WTC11 (cell line): Measurements from ENCODE around the gene MARS1.

Experiments used
- ATF1 ChIP-seq: sonication (generic); formaldehyde crosslinking; IDR thresholded peaks from 2 replicates; pipeline ENCODE4 v1.8.1; 2023; ENCODE audit warnings: mild to moderate bottlenecking, moderate library complexity, missing genetic modification reagents
- ESRRA ChIP-seq: sonication (generic); formaldehyde crosslinking; IDR thresholded peaks from 2 replicates; pipeline ENCODE4 v1.8.1; 2022; ENCODE audit warnings: mild to moderate bottlenecking, missing genetic modification reagents, borderline replicate concordance
- GABPB1 ChIP-seq: sonication (generic); formaldehyde crosslinking; IDR thresholded peaks from 2 replicates; pipeline ENCODE4 v1.8.1; 2023; ENCODE audit warnings: mild to moderate bottlenecking, missing genetic modification reagents
- GRHL2 ChIP-seq: fragments of 250-450 bp; sonication (Bioruptor Pico); IDR thresholded peaks from 2 replicates; pipeline ENCODE4 v1.8.0; 2022; ENCODE audit warnings: mild to moderate bottlenecking, moderate library complexity; ENCODE audit not compliant: insufficient replicate concordance, severe bottlenecking
- SMAD3 ChIP-seq: sonication (generic); formaldehyde crosslinking; IDR thresholded peaks from 2 replicates; pipeline ENCODE4 v1.8.0; 2022; ENCODE audit warnings: missing genetic modification reagents, mild to moderate bottlenecking, borderline replicate concordance
- TEAD1 ChIP-seq: sonication (generic); formaldehyde crosslinking; IDR thresholded peaks from 2 replicates; pipeline ENCODE4 v1.8.0; 2022; ENCODE audit warnings: mild to moderate bottlenecking, missing genetic modification reagents
- TP53 ChIP-seq: sonication (generic); formaldehyde crosslinking; IDR thresholded peaks from 2 replicates; pipeline ENCODE4 v1.8.1; 2023; ENCODE audit warnings: mild to moderate bottlenecking, missing genetic modification reagents
- ZNF416 ChIP-seq: fragments of 250-450 bp; sonication (Bioruptor Pico); IDR thresholded peaks from 2 replicates; pipeline ENCODE4 v1.9.0; 2021; ENCODE audit warnings: mild to moderate bottlenecking, inconsistent platforms
- TF ChIP-seq, protein P1 (sequence below): sonication (generic); formaldehyde crosslinking; IDR thresholded peaks from 2 replicates; pipeline ENCODE4 v1.8.0; 2022; ENCODE audit warnings: mild to moderate bottlenecking, missing genetic modification reagents
- TF ChIP-seq, protein P2 (sequence below): fragments of 200-600 bp; IDR thresholded peaks from 2 replicates; pipeline ENCODE4 v1.8.0; 2022; ENCODE audit warnings: antibody characterized with exemption
- TF ChIP-seq, protein P3 (sequence below): sonication (generic); formaldehyde crosslinking; IDR thresholded peaks from 2 replicates; pipeline ENCODE4 v1.8.0; 2023; ENCODE audit warnings: missing genetic modification reagents
- TF ChIP-seq, protein P4 (sequence below): sonication (generic); formaldehyde crosslinking; IDR thresholded peaks from 2 replicates; pipeline ENCODE4 v1.8.0; 2022; ENCODE audit warnings: mild to moderate bottlenecking, missing genetic modification reagents
- TF ChIP-seq, protein P5 (sequence below): sonication (generic); formaldehyde crosslinking; IDR thresholded peaks from 2 replicates; pipeline ENCODE4 v1.8.1; 2023; ENCODE audit warnings: mild to moderate bottlenecking, missing genetic modification reagents, moderate library complexity
- TF ChIP-seq, protein P6 (sequence below): sonication (generic); formaldehyde crosslinking; IDR thresholded peaks from 2 replicates; pipeline ENCODE4 v1.8.1; 2023; ENCODE audit warnings: mild to moderate bottlenecking, missing genetic modification reagents, borderline replicate concordance

DNA sequence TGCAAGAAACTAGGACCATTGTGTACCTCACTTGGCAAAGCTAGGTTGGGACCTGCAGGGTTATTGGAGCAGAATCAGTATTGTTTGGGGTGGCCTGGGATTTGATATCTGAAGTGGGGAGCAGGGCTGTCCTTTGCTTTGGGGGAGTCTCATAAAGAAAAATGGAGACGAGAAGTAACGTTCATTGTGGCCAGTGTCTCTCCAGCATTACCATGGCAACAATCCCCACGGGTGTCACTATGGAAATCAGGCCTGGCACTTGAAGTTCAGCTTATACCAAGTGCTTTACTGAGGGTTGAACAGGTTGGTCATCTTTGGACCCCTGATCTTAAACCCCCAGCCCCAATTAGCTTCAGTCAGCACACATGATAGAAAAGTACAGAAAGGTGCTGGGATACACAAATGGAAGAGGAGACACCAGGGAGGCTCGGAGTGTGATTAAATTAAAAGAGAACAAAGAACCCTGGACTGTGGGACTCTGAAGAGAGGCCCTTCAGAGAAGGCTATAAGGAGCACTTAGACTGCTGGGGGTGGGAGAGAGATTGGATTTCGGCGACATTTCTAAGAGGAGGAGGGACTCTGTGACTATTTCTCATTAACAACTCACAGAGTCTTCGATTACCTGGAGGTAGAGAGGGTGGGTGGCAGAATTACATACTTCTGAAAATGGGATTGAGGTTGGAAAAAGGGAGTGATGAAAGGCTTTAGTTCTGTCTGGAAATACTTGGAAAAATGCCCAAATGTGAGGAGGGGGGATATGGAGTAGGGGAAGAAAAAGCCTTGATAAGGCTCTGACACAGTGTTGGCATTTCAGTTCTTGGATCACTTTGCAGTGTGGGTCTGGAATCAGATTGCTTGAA, 65.7 kb downstream of the MARS1 start:
- TF ChIP-seq, protein P1, sequence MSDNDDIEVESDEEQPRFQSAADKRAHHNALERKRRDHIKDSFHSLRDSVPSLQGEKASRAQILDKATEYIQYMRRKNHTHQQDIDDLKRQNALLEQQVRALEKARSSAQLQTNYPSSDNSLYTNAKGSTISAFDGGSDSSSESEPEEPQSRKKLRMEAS (CRISPR knock-in tag): no peak
- TF ChIP-seq, protein P2, sequence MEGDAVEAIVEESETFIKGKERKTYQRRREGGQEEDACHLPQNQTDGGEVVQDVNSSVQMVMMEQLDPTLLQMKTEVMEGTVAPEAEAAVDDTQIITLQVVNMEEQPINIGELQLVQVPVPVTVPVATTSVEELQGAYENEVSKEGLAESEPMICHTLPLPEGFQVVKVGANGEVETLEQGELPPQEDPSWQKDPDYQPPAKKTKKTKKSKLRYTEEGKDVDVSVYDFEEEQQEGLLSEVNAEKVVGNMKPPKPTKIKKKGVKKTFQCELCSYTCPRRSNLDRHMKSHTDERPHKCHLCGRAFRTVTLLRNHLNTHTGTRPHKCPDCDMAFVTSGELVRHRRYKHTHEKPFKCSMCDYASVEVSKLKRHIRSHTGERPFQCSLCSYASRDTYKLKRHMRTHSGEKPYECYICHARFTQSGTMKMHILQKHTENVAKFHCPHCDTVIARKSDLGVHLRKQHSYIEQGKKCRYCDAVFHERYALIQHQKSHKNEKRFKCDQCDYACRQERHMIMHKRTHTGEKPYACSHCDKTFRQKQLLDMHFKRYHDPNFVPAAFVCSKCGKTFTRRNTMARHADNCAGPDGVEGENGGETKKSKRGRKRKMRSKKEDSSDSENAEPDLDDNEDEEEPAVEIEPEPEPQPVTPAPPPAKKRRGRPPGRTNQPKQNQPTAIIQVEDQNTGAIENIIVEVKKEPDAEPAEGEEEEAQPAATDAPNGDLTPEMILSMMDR: no peak
- TF ChIP-seq, protein P3, sequence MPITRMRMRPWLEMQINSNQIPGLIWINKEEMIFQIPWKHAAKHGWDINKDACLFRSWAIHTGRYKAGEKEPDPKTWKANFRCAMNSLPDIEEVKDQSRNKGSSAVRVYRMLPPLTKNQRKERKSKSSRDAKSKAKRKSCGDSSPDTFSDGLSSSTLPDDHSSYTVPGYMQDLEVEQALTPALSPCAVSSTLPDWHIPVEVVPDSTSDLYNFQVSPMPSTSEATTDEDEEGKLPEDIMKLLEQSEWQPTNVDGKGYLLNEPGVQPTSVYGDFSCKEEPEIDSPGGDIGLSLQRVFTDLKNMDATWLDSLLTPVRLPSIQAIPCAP: no peak
- TF ChIP-seq, protein P4, sequence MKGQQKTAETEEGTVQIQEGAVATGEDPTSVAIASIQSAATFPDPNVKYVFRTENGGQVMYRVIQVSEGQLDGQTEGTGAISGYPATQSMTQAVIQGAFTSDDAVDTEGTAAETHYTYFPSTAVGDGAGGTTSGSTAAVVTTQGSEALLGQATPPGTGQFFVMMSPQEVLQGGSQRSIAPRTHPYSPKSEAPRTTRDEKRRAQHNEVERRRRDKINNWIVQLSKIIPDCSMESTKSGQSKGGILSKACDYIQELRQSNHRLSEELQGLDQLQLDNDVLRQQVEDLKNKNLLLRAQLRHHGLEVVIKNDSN (CRISPR knock-in tag): no peak
- TF ChIP-seq GABPB1 (CRISPR knock-in tag) (no peak), SMAD3 (CRISPR knock-in tag) (no peak), ATF1 (CRISPR knock-in tag) (no peak), GRHL2 (CRISPR knock-in tag) (no peak), ZNF416 (no peak), TEAD1 (CRISPR knock-in tag) (no peak), TP53 (CRISPR knock-in tag) (no peak), ESRRA (CRISPR knock-in tag) (no peak)
- TF ChIP-seq, protein P5, sequence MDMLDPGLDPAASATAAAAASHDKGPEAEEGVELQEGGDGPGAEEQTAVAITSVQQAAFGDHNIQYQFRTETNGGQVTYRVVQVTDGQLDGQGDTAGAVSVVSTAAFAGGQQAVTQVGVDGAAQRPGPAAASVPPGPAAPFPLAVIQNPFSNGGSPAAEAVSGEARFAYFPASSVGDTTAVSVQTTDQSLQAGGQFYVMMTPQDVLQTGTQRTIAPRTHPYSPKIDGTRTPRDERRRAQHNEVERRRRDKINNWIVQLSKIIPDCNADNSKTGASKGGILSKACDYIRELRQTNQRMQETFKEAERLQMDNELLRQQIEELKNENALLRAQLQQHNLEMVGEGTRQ (CRISPR knock-in tag): no peak
- TF ChIP-seq, protein P6, sequence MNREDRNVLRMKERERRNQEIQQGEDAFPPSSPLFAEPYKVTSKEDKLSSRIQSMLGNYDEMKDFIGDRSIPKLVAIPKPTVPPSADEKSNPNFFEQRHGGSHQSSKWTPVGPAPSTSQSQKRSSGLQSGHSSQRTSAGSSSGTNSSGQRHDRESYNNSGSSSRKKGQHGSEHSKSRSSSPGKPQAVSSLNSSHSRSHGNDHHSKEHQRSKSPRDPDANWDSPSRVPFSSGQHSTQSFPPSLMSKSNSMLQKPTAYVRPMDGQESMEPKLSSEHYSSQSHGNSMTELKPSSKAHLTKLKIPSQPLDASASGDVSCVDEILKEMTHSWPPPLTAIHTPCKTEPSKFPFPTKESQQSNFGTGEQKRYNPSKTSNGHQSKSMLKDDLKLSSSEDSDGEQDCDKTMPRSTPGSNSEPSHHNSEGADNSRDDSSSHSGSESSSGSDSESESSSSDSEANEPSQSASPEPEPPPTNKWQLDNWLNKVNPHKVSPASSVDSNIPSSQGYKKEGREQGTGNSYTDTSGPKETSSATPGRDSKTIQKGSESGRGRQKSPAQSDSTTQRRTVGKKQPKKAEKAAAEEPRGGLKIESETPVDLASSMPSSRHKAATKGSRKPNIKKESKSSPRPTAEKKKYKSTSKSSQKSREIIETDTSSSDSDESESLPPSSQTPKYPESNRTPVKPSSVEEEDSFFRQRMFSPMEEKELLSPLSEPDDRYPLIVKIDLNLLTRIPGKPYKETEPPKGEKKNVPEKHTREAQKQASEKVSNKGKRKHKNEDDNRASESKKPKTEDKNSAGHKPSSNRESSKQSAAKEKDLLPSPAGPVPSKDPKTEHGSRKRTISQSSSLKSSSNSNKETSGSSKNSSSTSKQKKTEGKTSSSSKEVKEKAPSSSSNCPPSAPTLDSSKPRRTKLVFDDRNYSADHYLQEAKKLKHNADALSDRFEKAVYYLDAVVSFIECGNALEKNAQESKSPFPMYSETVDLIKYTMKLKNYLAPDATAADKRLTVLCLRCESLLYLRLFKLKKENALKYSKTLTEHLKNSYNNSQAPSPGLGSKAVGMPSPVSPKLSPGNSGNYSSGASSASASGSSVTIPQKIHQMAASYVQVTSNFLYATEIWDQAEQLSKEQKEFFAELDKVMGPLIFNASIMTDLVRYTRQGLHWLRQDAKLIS (CRISPR knock-in tag): no peak
